Vagina (tissue), 2 donors: ENCODE measurements around the gene IL10RA.

Experiments used
- POLR2A ChIP-seq, 2 donors: fragments of 450-650 bp; IDR thresholded peaks; one replicate each; pipeline ENCODE4 v1.6.1; 2017; ENCODE audit warnings: antibody characterized with exemption in 2 of 2, mild to moderate bottlenecking in 2 of 2, moderate library complexity in 2 of 2
- TF ChIP-seq, protein P1 (sequence below), 3 experiments: fragments of 450-650 bp in 2 of 3; fragments of 200-600 bp in 1 of 3; sonication (generic) in 1 of 3; IDR thresholded peaks; one replicate each; pipeline ENCODE4 v1.5.1; 2017 to 2019; ENCODE audit warnings: antibody characterized with exemption in 3 of 3, mild to moderate bottlenecking in 2 of 3, moderate library complexity in 2 of 3

DNA sequence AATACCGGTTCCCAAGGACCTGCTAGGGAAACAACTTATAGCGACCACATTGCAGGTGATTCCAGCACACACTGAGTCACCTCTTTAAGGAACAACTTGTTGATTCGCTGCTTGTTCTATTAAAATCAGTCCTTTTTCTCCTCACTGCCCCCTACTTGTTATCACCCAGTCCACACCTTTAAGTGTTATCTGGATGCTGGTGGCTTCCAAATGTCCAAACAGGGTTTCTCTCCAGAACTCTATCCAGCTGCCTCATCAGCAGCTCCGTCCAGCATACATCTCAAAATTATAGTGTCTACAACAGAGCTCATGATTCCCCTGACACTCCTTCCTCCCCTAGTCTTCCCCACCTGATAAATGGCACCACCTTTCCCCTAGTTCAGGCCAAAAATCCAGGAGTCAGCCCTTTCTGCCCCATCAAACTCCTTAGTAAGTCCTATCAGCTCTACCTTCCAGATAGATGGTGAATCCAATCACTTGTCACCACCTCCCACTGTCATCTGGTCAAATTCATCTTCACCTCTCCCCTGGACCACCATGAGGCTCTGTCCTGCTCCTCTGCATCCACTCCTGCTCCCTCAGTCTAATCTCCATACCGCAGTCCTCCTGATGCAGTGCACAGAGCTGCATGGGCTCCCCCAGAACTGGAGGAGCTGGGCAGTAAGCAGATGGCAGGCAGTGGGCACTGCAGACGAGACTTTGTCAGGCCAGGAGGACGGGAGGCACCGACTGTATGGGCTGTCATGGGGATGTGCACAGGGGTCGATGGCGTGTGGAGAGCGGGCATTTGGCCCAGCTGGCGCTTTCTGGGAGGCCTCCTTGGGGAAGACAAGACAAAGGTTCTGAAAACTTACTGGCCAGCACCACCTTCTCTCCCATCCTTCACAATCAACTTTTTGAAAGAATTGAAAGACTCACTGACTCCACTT, 19.3 kb downstream of the IL10RA start:
- TF ChIP-seq, protein P1, sequence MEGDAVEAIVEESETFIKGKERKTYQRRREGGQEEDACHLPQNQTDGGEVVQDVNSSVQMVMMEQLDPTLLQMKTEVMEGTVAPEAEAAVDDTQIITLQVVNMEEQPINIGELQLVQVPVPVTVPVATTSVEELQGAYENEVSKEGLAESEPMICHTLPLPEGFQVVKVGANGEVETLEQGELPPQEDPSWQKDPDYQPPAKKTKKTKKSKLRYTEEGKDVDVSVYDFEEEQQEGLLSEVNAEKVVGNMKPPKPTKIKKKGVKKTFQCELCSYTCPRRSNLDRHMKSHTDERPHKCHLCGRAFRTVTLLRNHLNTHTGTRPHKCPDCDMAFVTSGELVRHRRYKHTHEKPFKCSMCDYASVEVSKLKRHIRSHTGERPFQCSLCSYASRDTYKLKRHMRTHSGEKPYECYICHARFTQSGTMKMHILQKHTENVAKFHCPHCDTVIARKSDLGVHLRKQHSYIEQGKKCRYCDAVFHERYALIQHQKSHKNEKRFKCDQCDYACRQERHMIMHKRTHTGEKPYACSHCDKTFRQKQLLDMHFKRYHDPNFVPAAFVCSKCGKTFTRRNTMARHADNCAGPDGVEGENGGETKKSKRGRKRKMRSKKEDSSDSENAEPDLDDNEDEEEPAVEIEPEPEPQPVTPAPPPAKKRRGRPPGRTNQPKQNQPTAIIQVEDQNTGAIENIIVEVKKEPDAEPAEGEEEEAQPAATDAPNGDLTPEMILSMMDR (IDR thresholded peaks at IDR 0.05) = no peak
- TF ChIP-seq POLR2A (IDR thresholded peaks at IDR 0.05) = no peak
